ENCODE data around the gene CCDC141. TPM values are rescaled to one million over a fixed set of nuclear protein-coding genes. Genes with fewer than 3 reads are reported as not detected.

The CCDC141 gene
- total and polyA plus RNA-seq, 2 experiments from 2014 or later = 11.7 to 13.4 TPM

DNA sequence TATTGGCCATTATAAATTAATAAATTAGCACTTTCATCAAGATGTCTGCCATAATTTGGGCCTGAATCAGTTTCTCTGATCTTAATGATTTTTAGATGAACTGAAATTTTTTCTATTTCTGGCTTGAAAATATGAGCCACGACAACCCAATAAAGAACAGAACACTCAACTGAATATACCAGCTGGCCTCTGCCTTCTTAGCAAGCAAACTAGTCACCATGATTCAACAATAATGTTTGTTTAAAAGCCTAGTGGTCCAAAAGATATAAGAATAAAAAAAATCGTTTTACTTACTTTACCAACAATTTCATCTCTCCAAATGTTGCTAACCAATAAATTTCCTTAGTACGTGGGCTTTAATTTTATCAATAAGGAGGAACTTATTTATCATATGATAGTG, 176.0 kb downstream of the CCDC141 start:
- TF ChIP-seq ZNF331 (CRISPR knock-in tag; IDR thresholded peaks at IDR 0.05; ENCODE audit: low read depth) = no peak
- TF ChIP-seq, protein P1, sequence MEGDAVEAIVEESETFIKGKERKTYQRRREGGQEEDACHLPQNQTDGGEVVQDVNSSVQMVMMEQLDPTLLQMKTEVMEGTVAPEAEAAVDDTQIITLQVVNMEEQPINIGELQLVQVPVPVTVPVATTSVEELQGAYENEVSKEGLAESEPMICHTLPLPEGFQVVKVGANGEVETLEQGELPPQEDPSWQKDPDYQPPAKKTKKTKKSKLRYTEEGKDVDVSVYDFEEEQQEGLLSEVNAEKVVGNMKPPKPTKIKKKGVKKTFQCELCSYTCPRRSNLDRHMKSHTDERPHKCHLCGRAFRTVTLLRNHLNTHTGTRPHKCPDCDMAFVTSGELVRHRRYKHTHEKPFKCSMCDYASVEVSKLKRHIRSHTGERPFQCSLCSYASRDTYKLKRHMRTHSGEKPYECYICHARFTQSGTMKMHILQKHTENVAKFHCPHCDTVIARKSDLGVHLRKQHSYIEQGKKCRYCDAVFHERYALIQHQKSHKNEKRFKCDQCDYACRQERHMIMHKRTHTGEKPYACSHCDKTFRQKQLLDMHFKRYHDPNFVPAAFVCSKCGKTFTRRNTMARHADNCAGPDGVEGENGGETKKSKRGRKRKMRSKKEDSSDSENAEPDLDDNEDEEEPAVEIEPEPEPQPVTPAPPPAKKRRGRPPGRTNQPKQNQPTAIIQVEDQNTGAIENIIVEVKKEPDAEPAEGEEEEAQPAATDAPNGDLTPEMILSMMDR (conservative IDR thresholded peaks at IDR 0.05; ENCODE audit: low read depth in 2 of 2) = no peak
- no peak for TF ChIP-seq EZH2 (IDR thresholded peaks at IDR 0.05; ENCODE audit: low read depth, unreplicated experiment)
- no peak for TF ChIP-seq ZNF114 (CRISPR knock-in tag; IDR thresholded peaks at IDR 0.05)
- no peak for TF ChIP-seq EZH2phosphoT487 (IDR thresholded peaks at IDR 0.05; ENCODE audit: unreplicated experiment)
- TF ChIP-seq NANOG (IDR thresholded peaks at IDR 0.05; ENCODE audit: borderline replicate concordance) = no peak
- no peak for TF ChIP-seq POLR2AphosphoS5 (IDR thresholded peaks at IDR 0.05; ENCODE audit: low read depth)
- no peak for TF ChIP-seq REST (IDR thresholded peaks at IDR 0.05; ENCODE audit: unreplicated experiment)
- TF ChIP-seq, protein P2, sequence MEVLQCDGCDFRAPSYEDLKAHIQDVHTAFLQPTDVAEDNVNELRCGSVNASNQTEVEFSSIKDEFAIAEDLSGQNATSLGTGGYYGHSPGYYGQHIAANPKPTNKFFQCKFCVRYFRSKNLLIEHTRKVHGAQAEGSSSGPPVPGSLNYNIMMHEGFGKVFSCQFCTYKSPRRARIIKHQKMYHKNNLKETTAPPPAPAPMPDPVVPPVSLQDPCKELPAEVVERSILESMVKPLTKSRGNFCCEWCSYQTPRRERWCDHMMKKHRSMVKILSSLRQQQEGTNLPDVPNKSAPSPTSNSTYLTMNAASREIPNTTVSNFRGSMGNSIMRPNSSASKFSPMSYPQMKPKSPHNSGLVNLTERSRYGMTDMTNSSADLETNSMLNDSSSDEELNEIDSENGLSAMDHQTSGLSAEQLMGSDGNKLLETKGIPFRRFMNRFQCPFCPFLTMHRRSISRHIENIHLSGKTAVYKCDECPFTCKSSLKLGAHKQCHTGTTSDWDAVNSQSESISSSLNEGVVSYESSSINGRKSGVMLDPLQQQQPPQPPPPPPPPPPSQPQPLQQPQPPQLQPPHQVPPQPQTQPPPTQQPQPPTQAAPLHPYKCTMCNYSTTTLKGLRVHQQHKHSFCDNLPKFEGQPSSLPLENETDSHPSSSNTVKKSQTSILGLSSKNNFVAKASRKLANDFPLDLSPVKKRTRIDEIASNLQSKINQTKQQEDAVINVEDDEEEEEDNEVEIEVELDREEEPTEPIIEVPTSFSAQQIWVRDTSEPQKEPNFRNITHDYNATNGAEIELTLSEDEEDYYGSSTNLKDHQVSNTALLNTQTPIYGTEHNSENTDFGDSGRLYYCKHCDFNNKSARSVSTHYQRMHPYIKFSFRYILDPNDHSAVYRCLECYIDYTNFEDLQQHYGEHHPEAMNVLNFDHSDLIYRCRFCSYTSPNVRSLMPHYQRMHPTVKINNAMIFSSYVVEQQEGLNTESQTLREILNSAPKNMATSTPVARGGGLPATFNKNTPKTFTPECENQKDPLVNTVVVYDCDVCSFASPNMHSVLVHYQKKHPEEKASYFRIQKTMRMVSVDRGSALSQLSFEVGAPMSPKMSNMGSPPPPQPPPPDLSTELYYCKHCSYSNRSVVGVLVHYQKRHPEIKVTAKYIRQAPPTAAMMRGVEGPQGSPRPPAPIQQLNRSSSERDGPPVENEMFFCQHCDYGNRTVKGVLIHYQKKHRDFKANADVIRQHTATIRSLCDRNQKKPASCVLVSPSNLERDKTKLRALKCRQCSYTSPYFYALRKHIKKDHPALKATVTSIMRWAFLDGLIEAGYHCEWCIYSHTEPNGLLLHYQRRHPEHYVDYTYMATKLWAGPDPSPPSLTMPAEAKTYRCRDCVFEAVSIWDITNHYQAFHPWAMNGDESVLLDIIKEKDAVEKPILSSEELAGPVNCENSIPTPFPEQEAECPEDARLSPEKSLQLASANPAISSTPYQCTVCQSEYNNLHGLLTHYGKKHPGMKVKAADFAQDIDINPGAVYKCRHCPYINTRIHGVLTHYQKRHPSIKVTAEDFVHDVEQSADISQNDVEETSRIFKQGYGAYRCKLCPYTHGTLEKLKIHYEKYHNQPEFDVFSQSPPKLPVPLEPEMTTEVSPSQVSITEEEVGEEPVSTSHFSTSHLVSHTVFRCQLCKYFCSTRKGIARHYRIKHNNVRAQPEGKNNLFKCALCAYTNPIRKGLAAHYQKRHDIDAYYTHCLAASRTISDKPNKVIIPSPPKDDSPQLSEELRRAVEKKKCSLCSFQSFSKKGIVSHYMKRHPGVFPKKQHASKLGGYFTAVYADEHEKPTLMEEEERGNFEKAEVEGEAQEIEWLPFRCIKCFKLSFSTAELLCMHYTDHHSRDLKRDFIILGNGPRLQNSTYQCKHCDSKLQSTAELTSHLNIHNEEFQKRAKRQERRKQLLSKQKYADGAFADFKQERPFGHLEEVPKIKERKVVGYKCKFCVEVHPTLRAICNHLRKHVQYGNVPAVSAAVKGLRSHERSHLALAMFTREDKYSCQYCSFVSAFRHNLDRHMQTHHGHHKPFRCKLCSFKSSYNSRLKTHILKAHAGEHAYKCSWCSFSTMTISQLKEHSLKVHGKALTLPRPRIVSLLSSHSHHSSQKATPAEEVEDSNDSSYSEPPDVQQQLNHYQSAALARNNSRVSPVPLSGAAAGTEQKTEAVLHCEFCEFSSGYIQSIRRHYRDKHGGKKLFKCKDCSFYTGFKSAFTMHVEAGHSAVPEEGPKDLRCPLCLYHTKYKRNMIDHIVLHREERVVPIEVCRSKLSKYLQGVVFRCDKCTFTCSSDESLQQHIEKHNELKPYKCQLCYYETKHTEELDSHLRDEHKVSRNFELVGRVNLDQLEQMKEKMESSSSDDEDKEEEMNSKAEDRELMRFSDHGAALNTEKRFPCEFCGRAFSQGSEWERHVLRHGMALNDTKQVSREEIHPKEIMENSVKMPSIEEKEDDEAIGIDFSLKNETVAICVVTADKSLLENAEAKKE (CRISPR knock-in tag; IDR thresholded peaks at IDR 0.05) = no peak
- Histone ChIP-seq H3K27ac (ENCODE audit: low read depth) (no peak overlapping the region), H3K36me3 (ENCODE audit: insufficient read depth) (0 out of 2 replicates have a peak, but pooled peaks cover 1% of the 10 kb centered on the region), H3K79me2 (replicated peaks; ENCODE audit: insufficient read depth) (no peaks in the 10 kb centered on the region), H3F3A (replicated peaks; ENCODE audit: low read depth) (no peaks in the 10 kb centered on the region), H3K4me2 (no peak overlapping the region), H3K27me3 (ENCODE audit: insufficient read depth) (no peaks in the 10 kb centered on the region), H3K4me1 (ENCODE audit: insufficient read depth) (peaks cover 3% of the 10 kb centered on the region; the same call in 1 of the 2 replicates), H4K20me1 (replicated peaks; ENCODE audit: insufficient read depth) (no peaks in the 10 kb centered on the region), H2AFZ (no peak overlapping the region), H3K9me2 (ENCODE audit: insufficient read depth) (no peaks in the 10 kb centered on the region), H3K4me3 (no peak overlapping the region)
- Mint-ChIP-seq H3K27me3 (ENCODE audit: insufficient read depth, low read depth, poor library complexity) (no peaks in the 10 kb centered on the region), H3K9me3 (no peaks in the 10 kb centered on the region), H3K4me1 (peaks cover 8% of the 10 kb centered on the region; the same call in 2 of the 3 replicates), H3K36me3 (ENCODE audit: low read depth) (no peaks in the 10 kb centered on the region), H3K27ac (no peak overlapping the region), H3K4me3 (no peak overlapping the region)
- no peak for DNase-seq (ENCODE audit: low spot score)
- ATAC-seq = no peak

Data from GM23338 (cell line).